ENCODE results near the gene CD48.
A peak's percentile ranks its signal among the peaks of the same experiment; 100 is the strongest.

CD48 gene

GRCh38 chr1:160681066-160681890 is 30.3 kb downstream of the CD48 start:
- Histone ChIP-seq H3K36me3 (ENCODE audit: control insufficient read depth, insufficient read depth, low read length) (no peaks in the 10 kb centered on the region), H3K4me2 (ENCODE audit: low read length) (no peak overlapping the region), H2BK5ac (ENCODE audit: low read length) (peak overlapping the region; percentile 89), H3K56ac (ENCODE audit: low read length) (peak overlapping the region; percentile 59), H3K79me1 (ENCODE audit: low read length) (no peaks in the 10 kb centered on the region), H4K5ac (ENCODE audit: low read length) (peak overlapping the region; percentile 84), H3K18ac (ENCODE audit: low read length) (peak overlapping the region; percentile 33), H3K9ac (ENCODE audit: low read length) (peak overlapping the region; percentile 25), H3K79me2 (ENCODE audit: control insufficient read depth, insufficient read depth, low read length) (no peaks in the 10 kb centered on the region), H3K4me3 (ENCODE audit: low read length) (no peak overlapping the region), H2BK120ac (ENCODE audit: low read depth, low read length) (peak overlapping the region; percentile 24), H3K27me3 (ENCODE audit: insufficient read depth, low read length, poor library complexity) (no peaks in the 10 kb centered on the region), H3K4me1 (ENCODE audit: control insufficient read depth, low read depth, low read length) (peaks cover 5% of the 10 kb centered on the region), H4K8ac (ENCODE audit: low read depth, low read length) (no peak overlapping the region), H3K23ac (ENCODE audit: low read length) (no peak overlapping the region), H2BK15ac (replicated peaks; ENCODE audit: low read depth) (no peak overlapping the region), H3K4ac (ENCODE audit: low read depth, low read length) (peak overlapping the region; percentile 61), H2AK5ac (ENCODE audit: low read length) (peak overlapping the region; percentile 96), H3K27ac (ENCODE audit: low read depth, low read length) (no peak overlapping the region)
- WGBS (ENCODE audit: extremely low coverage, insufficient coverage, low lambda C conversion rate), result no CpG with 5 or more reads among the region's 10 CpGs
- peak; percentile 98 for DNase-seq

DNA sequence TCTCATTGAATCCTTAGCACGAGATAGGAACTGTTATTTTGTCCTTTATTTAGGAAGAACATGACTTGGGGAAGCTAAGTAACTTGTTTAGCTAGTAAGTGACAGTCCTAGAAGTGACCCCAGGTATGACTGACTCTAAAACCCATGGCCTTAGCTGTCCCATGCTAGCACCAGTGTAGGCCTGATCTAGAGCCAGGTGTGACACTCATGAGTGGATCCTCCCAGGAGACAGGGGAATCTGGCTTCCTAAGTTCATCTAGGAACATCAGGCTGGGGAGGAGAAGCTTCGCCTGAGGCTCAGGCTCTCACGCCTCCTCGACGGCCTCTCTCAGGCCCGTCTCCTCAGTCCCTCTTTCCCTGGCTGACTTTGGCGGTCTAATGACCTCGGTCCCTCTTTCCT is 31.2 kb downstream of the CD48 start:
- Histone ChIP-seq H2AK5ac (ENCODE audit: low read length) (peak overlapping the region; percentile 96), H3K27ac (ENCODE audit: low read depth, low read length) (no peak overlapping the region), H3K23ac (ENCODE audit: low read length) (no peak overlapping the region), H2BK5ac (ENCODE audit: low read length) (peak overlapping the region; percentile 61), H3K79me1 (ENCODE audit: low read length) (no peaks in the 10 kb centered on the region), H3K56ac (ENCODE audit: low read length) (peak overlapping the region; percentile 59), H2BK15ac (replicated peaks; ENCODE audit: low read depth) (no peak overlapping the region), H3K18ac (ENCODE audit: low read length) (peak overlapping the region; percentile 33), H4K5ac (ENCODE audit: low read length) (no peak overlapping the region), H3K9ac (ENCODE audit: low read length) (no peak overlapping the region), H3K36me3 (ENCODE audit: control insufficient read depth, insufficient read depth, low read length) (no peaks in the 10 kb centered on the region), H4K8ac (ENCODE audit: low read depth, low read length) (no peak overlapping the region), H3K4me1 (ENCODE audit: control insufficient read depth, low read depth, low read length) (peaks cover 5% of the 10 kb centered on the region), H3K4ac (ENCODE audit: low read depth, low read length) (peak overlapping the region; percentile 61), H3K4me2 (ENCODE audit: low read length) (no peak overlapping the region), H3K27me3 (ENCODE audit: insufficient read depth, low read length, poor library complexity) (no peaks in the 10 kb centered on the region), H3K79me2 (ENCODE audit: control insufficient read depth, insufficient read depth, low read length) (no peaks in the 10 kb centered on the region), H3K4me3 (ENCODE audit: low read length) (no peak overlapping the region), H2BK120ac (ENCODE audit: low read depth, low read length) (peak overlapping the region; percentile 19)
- no peak for DNase-seq
- WGBS (ENCODE audit: extremely low coverage, insufficient coverage, low lambda C conversion rate), result no CpG with 5 or more reads among the region's 8 CpGs

DNA sequence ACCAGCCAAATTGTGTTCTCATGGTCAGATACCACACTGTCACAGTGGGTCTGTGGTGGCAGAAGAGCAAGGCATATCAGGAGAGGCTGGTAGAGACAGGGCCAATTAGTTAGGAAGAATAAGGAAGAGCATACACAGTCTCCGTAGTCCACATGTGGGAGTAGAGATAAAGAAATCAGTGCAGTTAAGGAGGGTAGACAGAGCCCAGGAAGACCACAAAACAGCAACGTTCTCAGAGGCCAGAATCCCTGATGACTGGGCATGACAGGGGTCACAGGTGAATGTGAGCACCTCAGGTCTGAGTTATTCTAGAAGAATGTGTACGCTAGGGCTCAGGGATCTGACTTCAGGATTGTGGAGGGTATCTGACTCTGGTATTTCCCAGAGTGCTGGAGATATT is 31.7 kb downstream of the CD48 start:
- H3K27me3 ChIP-seq (ENCODE audit: insufficient read depth, low read length, poor library complexity), result no peaks in the 10 kb centered on the region
- peak overlapping the region; percentile 33 for H3K18ac ChIP-seq (ENCODE audit: low read length)
- peak overlapping the region; percentile 2 for H2BK5ac ChIP-seq (ENCODE audit: low read length)
- no peak overlapping the region for H3K9ac ChIP-seq (ENCODE audit: low read length)
- H3K79me2 ChIP-seq (ENCODE audit: control insufficient read depth, insufficient read depth, low read length), result no peaks in the 10 kb centered on the region
- no peak overlapping the region for H3K4me3 ChIP-seq (ENCODE audit: low read length)
- H3K4me1 ChIP-seq (ENCODE audit: control insufficient read depth, low read depth, low read length), result peaks cover 8% of the 10 kb centered on the region
- no peak overlapping the region for H4K8ac ChIP-seq (ENCODE audit: low read depth, low read length)
- no peak overlapping the region for H4K5ac ChIP-seq (ENCODE audit: low read length)
- H3K4me2 ChIP-seq (ENCODE audit: low read length), result no peak overlapping the region
- H2BK120ac ChIP-seq (ENCODE audit: low read depth, low read length), result peak overlapping the region; percentile 56
- no peaks in the 10 kb centered on the region for H3K79me1 ChIP-seq (ENCODE audit: low read length)
- WGBS (ENCODE audit: extremely low coverage, insufficient coverage, low lambda C conversion rate), result no CpG with 5 or more reads among the region's 3 CpGs
- H3K27ac ChIP-seq (ENCODE audit: low read depth, low read length), result no peak overlapping the region
- DNase-seq, result no peak
- peak overlapping the region; percentile 61 for H2AK5ac ChIP-seq (ENCODE audit: low read length)
- H3K23ac ChIP-seq (ENCODE audit: low read length), result no peak overlapping the region
- peak overlapping the region; percentile 2 for H3K4ac ChIP-seq (ENCODE audit: low read depth, low read length)
- no peak overlapping the region for H2BK15ac ChIP-seq (replicated peaks; ENCODE audit: low read depth)
- H3K56ac ChIP-seq (ENCODE audit: low read length), result peak overlapping the region; percentile 40
- H3K36me3 ChIP-seq (ENCODE audit: control insufficient read depth, insufficient read depth, low read length), result no peaks in the 10 kb centered on the region

DNA sequence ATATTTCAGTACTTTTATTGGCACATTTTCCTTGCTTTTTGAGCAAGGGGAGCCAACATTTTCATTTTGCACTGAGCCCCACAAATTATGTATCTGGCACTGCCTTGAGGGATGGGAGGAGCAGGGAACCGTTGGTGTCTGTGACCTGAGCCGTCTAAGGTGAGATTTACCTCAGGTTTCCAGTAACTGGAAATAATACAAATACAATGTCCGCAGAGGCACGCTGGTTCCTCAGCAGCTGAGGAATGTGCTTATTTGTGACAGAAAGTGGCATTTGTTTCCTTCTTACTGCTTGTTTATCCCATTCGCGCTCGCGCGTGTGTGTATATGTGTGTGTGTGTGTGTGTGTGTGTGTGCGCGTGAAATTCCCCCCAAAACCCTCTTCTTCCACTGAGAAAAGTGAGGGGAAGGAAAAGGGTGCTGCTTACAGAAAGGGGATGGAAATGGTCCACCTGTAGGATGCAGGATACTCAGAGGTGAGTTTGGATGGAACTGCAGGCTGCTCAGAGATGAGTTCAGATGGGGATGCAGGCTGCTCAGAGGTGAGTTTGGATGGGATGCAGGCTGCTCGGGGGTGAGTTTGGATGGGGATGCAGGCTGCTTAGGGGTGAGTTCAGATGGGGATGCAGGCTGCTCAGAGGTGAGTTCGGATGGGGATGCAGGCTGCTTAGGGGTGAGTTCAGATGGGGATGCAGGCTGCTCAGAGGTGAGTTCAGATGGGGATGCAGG is 34.6 kb downstream of the CD48 start:
- Histone ChIP-seq H2BK5ac (ENCODE audit: low read length) (peak overlapping the region; percentile 34), H3K4me1 (ENCODE audit: control insufficient read depth, low read depth, low read length) (peaks cover 10% of the 10 kb centered on the region), H3K36me3 (ENCODE audit: control insufficient read depth, insufficient read depth, low read length) (no peaks in the 10 kb centered on the region), H2AK5ac (ENCODE audit: low read length) (no peak overlapping the region), H3K4ac (ENCODE audit: low read depth, low read length) (no peak overlapping the region), H3K56ac (ENCODE audit: low read length) (peak overlapping the region; percentile 59), H3K79me1 (ENCODE audit: low read length) (no peaks in the 10 kb centered on the region), H4K5ac (ENCODE audit: low read length) (no peak overlapping the region), H3K4me2 (ENCODE audit: low read length) (no peak overlapping the region), H4K8ac (ENCODE audit: low read depth, low read length) (no peak overlapping the region), H3K9ac (ENCODE audit: low read length) (no peak overlapping the region), H3K4me3 (ENCODE audit: low read length) (no peak overlapping the region), H3K27ac (ENCODE audit: low read depth, low read length) (no peak overlapping the region), H3K18ac (ENCODE audit: low read length) (peak overlapping the region; percentile 55), H3K23ac (ENCODE audit: low read length) (no peak overlapping the region), H3K79me2 (ENCODE audit: control insufficient read depth, insufficient read depth, low read length) (no peaks in the 10 kb centered on the region), H2BK15ac (replicated peaks; ENCODE audit: low read depth) (peak overlapping the region; percentile 39), H2BK120ac (ENCODE audit: low read depth, low read length) (peak overlapping the region; percentile 62), H3K27me3 (ENCODE audit: insufficient read depth, low read length, poor library complexity) (no peaks in the 10 kb centered on the region)
- no peak for DNase-seq
- WGBS (ENCODE audit: extremely low coverage, insufficient coverage, low lambda C conversion rate), result no CpG with 5 or more reads among the region's 13 CpGs

DNA sequence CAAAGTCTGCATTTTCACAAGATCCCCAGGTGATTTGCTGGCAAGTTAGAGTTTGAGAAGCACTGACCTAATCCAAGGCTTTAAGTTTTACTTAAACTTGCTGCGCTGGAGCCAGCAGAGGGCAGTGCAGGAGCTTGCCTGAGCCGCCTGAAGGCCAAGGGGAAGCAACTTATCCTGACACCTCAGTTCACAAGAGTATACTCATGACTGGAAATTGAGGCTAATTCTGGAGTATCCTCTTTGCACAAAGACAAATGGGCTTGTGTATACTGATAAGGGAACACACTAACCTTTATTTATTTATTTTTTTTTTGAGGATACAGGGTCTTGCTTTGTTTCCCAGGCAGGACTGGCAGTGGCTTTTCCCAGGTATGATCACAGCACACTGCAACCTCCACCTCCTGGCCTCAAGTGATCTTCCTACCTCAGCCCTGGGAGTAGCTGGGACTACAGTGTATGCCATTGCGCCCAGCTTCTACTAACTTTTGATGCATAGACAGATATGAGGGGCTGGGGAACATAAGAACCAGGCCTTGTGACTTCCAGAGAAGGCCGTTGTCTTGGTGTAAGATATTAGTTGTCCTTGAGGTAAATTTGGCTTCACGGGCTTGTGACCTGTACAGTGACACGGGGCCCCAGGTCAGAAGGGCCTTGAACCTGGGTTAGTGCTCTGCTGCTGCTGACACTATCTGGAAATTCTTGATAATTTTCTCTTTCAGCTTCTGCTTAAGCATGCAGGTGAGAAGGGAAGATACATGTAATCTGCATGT is 35.8 kb downstream of the CD48 start:
- peak overlapping the region; percentile 84 for H3K56ac ChIP-seq (ENCODE audit: low read length)
- peak; percentile 95 for DNase-seq

More for the DNA sequence above, 35.8 kb downstream of the CD48 start:
- Histone ChIP-seq H3K4me1 (ENCODE audit: control insufficient read depth, low read depth, low read length) (peaks cover 6% of the 10 kb centered on the region), H3K27ac (ENCODE audit: low read depth, low read length) (peak overlapping the region; percentile 84), H2BK120ac (ENCODE audit: low read depth, low read length) (peak overlapping the region; percentile 94), H3K79me2 (ENCODE audit: control insufficient read depth, insufficient read depth, low read length) (no peaks in the 10 kb centered on the region), H3K4me2 (ENCODE audit: low read length) (no peak overlapping the region), H3K36me3 (ENCODE audit: control insufficient read depth, insufficient read depth, low read length) (no peaks in the 10 kb centered on the region), H3K4me3 (ENCODE audit: low read length) (no peak overlapping the region), H3K9ac (ENCODE audit: low read length) (peak overlapping the region; percentile 30), H3K18ac (ENCODE audit: low read length) (peak overlapping the region; percentile 98), H3K27me3 (ENCODE audit: insufficient read depth, low read length, poor library complexity) (no peaks in the 10 kb centered on the region), H4K8ac (ENCODE audit: low read depth, low read length) (no peak overlapping the region), H2AK5ac (ENCODE audit: low read length) (peak overlapping the region; percentile 31), H4K5ac (ENCODE audit: low read length) (no peak overlapping the region), H2BK5ac (ENCODE audit: low read length) (peak overlapping the region; percentile 97), H2BK15ac (replicated peaks; ENCODE audit: low read depth) (no peak overlapping the region), H3K79me1 (ENCODE audit: low read length) (no peaks in the 10 kb centered on the region), H3K4ac (ENCODE audit: low read depth, low read length) (peak overlapping the region; percentile 98), H3K23ac (ENCODE audit: low read length) (no peak overlapping the region)
- no CpG with 5 or more reads among the region's 6 CpGs for WGBS (ENCODE audit: extremely low coverage, insufficient coverage, low lambda C conversion rate)
